Kidney (tissue), 14 donors: ENCODE measurements around the gene SMAD6. TPM values are rescaled to one million over a fixed set of nuclear protein-coding genes. Genes with fewer than 3 reads are reported as not detected.

Experiments
- DNase-seq, 5 donors: peaks; one replicate each; pipeline ENCODE4 v3.0.0-alpha.2; 2013 to 2020
- FAIRE-seq: peaks from 2 replicates; lab custom pipeline; 2012; peaks lifted over from hg19 to GRCh38; lab: Jason Lieb, UNC
- H3K27ac ChIP-seq, 2 donors: one replicate each; pipeline ENCODE4 v1.7.0; 2013; ENCODE audit warnings: low read depth in 2 of 2, low read length in 2 of 2, inconsistent platforms in 1 of 2
- H3K27me3 ChIP-seq: one replicate; pipeline ENCODE4 v1.7.1; 2013; ENCODE audit warnings: low read length, inconsistent platforms; ENCODE audit not compliant: control insufficient read depth, insufficient read depth
- H3K36me3 ChIP-seq, 3 donors: one replicate each; pipeline versions ENCODE4 v1.7.0 to v1.7.1; 2013; ENCODE audit warnings: low read length in 3 of 3, control low read depth in 1 of 3, inconsistent platforms in 1 of 3; ENCODE audit not compliant: insufficient read depth in 3 of 3, control insufficient read depth in 2 of 3
- H3K4me1 ChIP-seq, 3 donors: one replicate each; pipeline versions ENCODE4 v1.7.0 to v1.7.1; 2013; ENCODE audit warnings: low read length in 3 of 3, inconsistent platforms in 1 of 3, low read depth in 1 of 3; ENCODE audit not compliant: control insufficient read depth in 2 of 3, insufficient read depth in 2 of 3
- H3K4me3 ChIP-seq, 3 donors: one replicate each; pipeline versions ENCODE4 v1.7.0 to v1.8.1; 2013; ENCODE audit warnings: low read length in 3 of 3, control low read depth in 1 of 3, inconsistent platforms in 1 of 3
- H3K9ac ChIP-seq, 3 donors: one replicate each; pipeline versions ENCODE4 v1.7.0 to v1.7.1; 2013; ENCODE audit warnings: low read length in 3 of 3, control low read depth in 1 of 3, inconsistent platforms in 1 of 3
- H3K9me3 ChIP-seq, 3 donors: one replicate each; pipeline versions ENCODE4 v1.7.0 to v1.7.1; 2013; ENCODE audit warnings: low read length in 3 of 3, control low read depth in 1 of 3, inconsistent platforms in 1 of 3; ENCODE audit not compliant: control insufficient read depth in 2 of 3, insufficient read depth in 1 of 3
- CTCF ChIP-seq: IDR thresholded peaks from 3 replicates; pipeline ENCODE4 v1.5.1; 2012; ENCODE audit warnings: mild to moderate bottlenecking, moderate library complexity, borderline replicate concordance; ENCODE audit not compliant: insufficient read depth; ENCODE audit errors: extremely low read depth
- intact Hi-C: fragments of 100-400 bp; cut with DNase I; formaldehyde crosslinking; loops from one replicate; pipeline ENCODE4 v1.11.1; 2022
- polyA plus RNA-seq: library from polyadenylated mRNA; stranded (reverse); fragments of 350-450 nt; fragmentation: Illumina TruSeq; extraction: RNeasy Lipid Tissue Mini Kit (QIAGEN cat#74804); gene quantifications from one replicate; pipeline ENCODE4 v1.2.3, GENCODE V29; 2014; ENCODE audit warnings: low read depth, low replicate concordance; ENCODE audit not compliant: insufficient read depth
- total RNA-seq: library from RNA; stranded (reverse); fragmentation: NEBNext Ultra II Directional; extraction: Animal tissue kit (Norgen Biotek cat#: 25700); gene quantifications from one replicate; pipeline ENCODE4 v1.2.1, GENCODE V29; 2021
- donor health status: control.
- donor health status: control.
- donor health status: control.
- donor health status: control.
- donor health status: control.
- donor health status: DM: yes; HTN: yes; CAD: no.
- donor health status: Normal renal cell carcinoma (clear cell type).

Gene SMAD6
- total and polyA plus RNA-seq, 2 donors from 2014 or later = 15.4 to 23.0 TPM

- H3K9me3 ChIP-seq = no peaks in the 10 kb centered on the region
- TF ChIP-seq CTCF = no peak
- no peak overlapping the region for H3K4me3 ChIP-seq
- H3K4me1 ChIP-seq = peaks cover 7 to 45% (median 42%) of the 10 kb centered on the region in 3 donors
- intact Hi-C loops = no loop called here
- H3K27me3 ChIP-seq = no peaks in the 10 kb centered on the region
- H3K36me3 ChIP-seq = no peaks in the 10 kb centered on the region
- no peak for FAIRE-seq
- peak overlapping the region; percentile 21 to 54 for H3K27ac ChIP-seq
- no peak overlapping the region for H3K9ac ChIP-seq
- no peak for DNase-seq
These were observed 43.6 kb downstream of the SMAD6 start for GRCh38 chr15:66745530-66746230.

GRCh38 chr15:66746231-66746605 lies 44.2 kb downstream of the SMAD6 start:
- H3K27ac ChIP-seq = peak overlapping the region; percentile 21 to 54
- H3K27me3 ChIP-seq = no peaks in the 10 kb centered on the region
- no peak overlapping the region for H3K9ac ChIP-seq
- H3K36me3 ChIP-seq = no peaks in the 10 kb centered on the region
- H3K9me3 ChIP-seq = no peaks in the 10 kb centered on the region
- no peak for FAIRE-seq
- DNase-seq = peak in 1 of 5 donors; percentile 46
- H3K4me1 ChIP-seq = peaks cover 5 to 45% (median 42%) of the 10 kb centered on the region in 3 donors
- no peak overlapping the region for H3K4me3 ChIP-seq
- no peak for TF ChIP-seq CTCF
- intact Hi-C loops = no loop called here

GRCh38 chr15:66747223-66747622 lies 45.2 kb downstream of the SMAD6 start:
- no peak overlapping the region for H3K27ac ChIP-seq
- DNase-seq (no peak), FAIRE-seq (no peak)
- H3K4me1 ChIP-seq = peaks cover 3 to 47% (median 46%) of the 10 kb centered on the region in 3 donors
- no peak overlapping the region for H3K9ac ChIP-seq
- intact Hi-C loops = no loop called here
- H3K9me3 ChIP-seq = no peaks in the 10 kb centered on the region
- H3K27me3 ChIP-seq = no peaks in the 10 kb centered on the region
- no peak for TF ChIP-seq CTCF
- no peak overlapping the region for H3K4me3 ChIP-seq
- H3K36me3 ChIP-seq = no peaks in the 10 kb centered on the region
